ENCODE results near the gene RHOD.

DNA sequence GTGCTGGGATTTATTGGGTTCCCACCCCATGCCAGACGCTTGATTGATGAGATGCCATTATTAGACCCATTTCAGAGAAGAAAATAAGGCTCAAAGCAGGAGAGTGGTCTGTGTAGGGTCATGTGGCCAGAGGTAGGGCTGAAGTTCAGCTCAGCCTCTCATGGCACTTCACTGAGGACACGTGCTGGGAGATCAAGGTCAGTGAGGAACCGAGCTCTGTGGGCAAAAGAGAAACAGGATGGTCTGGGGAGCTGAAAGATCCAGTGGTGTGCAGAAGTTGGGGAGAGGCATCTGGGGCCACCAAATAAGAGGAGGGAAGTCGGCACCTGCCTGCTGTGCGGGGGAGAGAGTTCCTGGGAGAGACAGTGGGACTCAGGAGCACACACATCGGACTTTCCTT is 19.6 kb downstream of the RHOD start:
- TF ChIP-seq, protein P1, sequence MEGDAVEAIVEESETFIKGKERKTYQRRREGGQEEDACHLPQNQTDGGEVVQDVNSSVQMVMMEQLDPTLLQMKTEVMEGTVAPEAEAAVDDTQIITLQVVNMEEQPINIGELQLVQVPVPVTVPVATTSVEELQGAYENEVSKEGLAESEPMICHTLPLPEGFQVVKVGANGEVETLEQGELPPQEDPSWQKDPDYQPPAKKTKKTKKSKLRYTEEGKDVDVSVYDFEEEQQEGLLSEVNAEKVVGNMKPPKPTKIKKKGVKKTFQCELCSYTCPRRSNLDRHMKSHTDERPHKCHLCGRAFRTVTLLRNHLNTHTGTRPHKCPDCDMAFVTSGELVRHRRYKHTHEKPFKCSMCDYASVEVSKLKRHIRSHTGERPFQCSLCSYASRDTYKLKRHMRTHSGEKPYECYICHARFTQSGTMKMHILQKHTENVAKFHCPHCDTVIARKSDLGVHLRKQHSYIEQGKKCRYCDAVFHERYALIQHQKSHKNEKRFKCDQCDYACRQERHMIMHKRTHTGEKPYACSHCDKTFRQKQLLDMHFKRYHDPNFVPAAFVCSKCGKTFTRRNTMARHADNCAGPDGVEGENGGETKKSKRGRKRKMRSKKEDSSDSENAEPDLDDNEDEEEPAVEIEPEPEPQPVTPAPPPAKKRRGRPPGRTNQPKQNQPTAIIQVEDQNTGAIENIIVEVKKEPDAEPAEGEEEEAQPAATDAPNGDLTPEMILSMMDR (IDR thresholded peaks at IDR 0.05) = no peak
- no peak for TF ChIP-seq POLR2A (IDR thresholded peaks at IDR 0.05)
